Endothelial cell of umbilical vein (primary cell): Measurements from ENCODE around the gene C9orf152. TPM values are rescaled to one million over a fixed set of nuclear protein-coding genes. Genes with fewer than 3 reads are reported as not detected.

Experiments
- BruUV-seq: library from RNA; stranded (reverse); fragments of 400-500 nt; replicated peaks from 2 replicates; lab custom pipeline; 2021; lab: Mats Ljungman, UMichigan
- CTCF ChIA-PET: fragments of 300-600, 350-600 bp; sonication (Branson Sonifier 250); formaldehyde crosslinking; loops from one replicate; lab custom pipeline; 2021; ENCODE audit warnings: antibody characterized with exemption, inconsistent platforms; lab: Charles Lee
- POLR2A ChIA-PET: fragments of 300-600, 350-600 bp; sonication (Branson Sonifier 250); formaldehyde crosslinking; loops from one replicate; lab custom pipeline; 2021; ENCODE audit warnings: antibody characterized with exemption, inconsistent platforms; lab: Charles Lee
- DNase-seq: peaks from one replicate; pipeline ENCODE4 v3.0.0-alpha.2; 2011; ENCODE audit warnings: low read depth, low spot score
- FAIRE-seq: peaks from 2 replicates; lab custom pipeline; 2011; peaks lifted over from hg19 to GRCh38; lab: Jason Lieb, UNC
- H2AFZ ChIP-seq: 2 replicates; pipeline ENCODE4 v1.6.0; 2012; ENCODE audit warnings: low read depth, low read length, control low read depth, inconsistent platforms
- H3K27ac ChIP-seq: 2 replicates; pipeline ENCODE4 v1.5.1; 2011; ENCODE audit warnings: low read depth, mild to moderate bottlenecking, control low read depth, low read length, moderate library complexity; ENCODE audit not compliant: insufficient read depth
- H3K27me3 ChIP-seq, 2 experiments: 2 replicates each; pipeline versions ENCODE4 v1.6.0 to v1.6.1; 2011; ENCODE audit warnings: low read length in 2 of 2, mixed read lengths in 1 of 2; ENCODE audit not compliant: control insufficient read depth in 2 of 2, insufficient read depth in 2 of 2
- H3K36me3 ChIP-seq, 2 experiments: 2 replicates in 1 of 2; 3 replicates in 1 of 2; pipeline ENCODE4 v1.5.1; 2011; ENCODE audit warnings: low read length in 2 of 2, mild to moderate bottlenecking in 1 of 2, moderate library complexity in 1 of 2; ENCODE audit not compliant: control insufficient read depth in 2 of 2, insufficient read depth in 2 of 2; ENCODE audit errors: extremely low read depth in 1 of 2
- H3K4me1 ChIP-seq: 3 replicates; pipeline ENCODE4 v1.5.1; 2011; ENCODE audit warnings: mild to moderate bottlenecking, low read length; ENCODE audit not compliant: control insufficient read depth, insufficient read depth; ENCODE audit errors: extremely low read depth
- H3K4me2 ChIP-seq: 2 replicates; pipeline ENCODE4 v1.6.1; 2011; ENCODE audit warnings: low read length, control low read depth, mixed read lengths; ENCODE audit not compliant: insufficient read depth
- H3K4me3 ChIP-seq, 3 experiments: fragments of 200-600 bp in 1 of 3; sonication (generic), shearing (Covaris generic) in 1 of 3; replicated peaks in 1 of 3; 2 replicates each; pipeline ENCODE4 v1.5.1; 2011 to 2016; ENCODE audit warnings: control low read depth in 3 of 3, low read length in 3 of 3, mild to moderate bottlenecking in 2 of 3, inconsistent platforms in 1 of 3, low read depth in 1 of 3, moderate library complexity in 1 of 3; ENCODE audit not compliant: insufficient read depth in 1 of 3
- H3K79me2 ChIP-seq: 2 replicates; pipeline ENCODE4 v1.6.0; 2012; ENCODE audit warnings: low read length, inconsistent platforms; ENCODE audit not compliant: control insufficient read depth, insufficient read depth
- H3K9ac ChIP-seq: replicated peaks from 2 replicates; pipeline ENCODE3; 2011; ENCODE audit warnings: low read length, control low read depth; ENCODE audit not compliant: insufficient read depth; ENCODE audit errors: extremely low read depth
- H3K9me1 ChIP-seq: replicated peaks from 3 replicates; pipeline ENCODE4 v1.6.0; 2011; ENCODE audit warnings: mild to moderate bottlenecking, low read length; ENCODE audit not compliant: control insufficient read depth, insufficient read depth; ENCODE audit errors: extremely low read depth
- H3K9me3 ChIP-seq: replicated peaks from 2 replicates; pipeline ENCODE4 v1.5.1; 2012; ENCODE audit warnings: low read length, inconsistent platforms; ENCODE audit not compliant: control insufficient read depth, insufficient read depth
- H4K20me1 ChIP-seq: replicated peaks from 2 replicates; pipeline ENCODE3; 2011; ENCODE audit warnings: mild to moderate bottlenecking, low read length; ENCODE audit not compliant: control insufficient read depth, insufficient read depth; ENCODE audit errors: extremely low read depth
- CTCF ChIP-seq, 2 donors: IDR thresholded peaks; 1 replicate in 1 of 2; 2 replicates in 1 of 2; pipeline ENCODE4 v1.5.1; 2011; ENCODE audit warnings: low read length in 2 of 2, mild to moderate bottlenecking in 2 of 2, moderate library complexity in 2 of 2, control low read depth in 1 of 2, inconsistent platforms in 1 of 2, low read depth in 1 of 2; ENCODE audit not compliant: insufficient read depth in 1 of 2; ENCODE audit errors: extremely low read depth in 1 of 2
- EZH2 ChIP-seq: IDR thresholded peaks from 2 replicates; pipeline ENCODE4 v1.6.1; 2012; ENCODE audit warnings: borderline replicate concordance, low read depth, mild to moderate bottlenecking, moderate library complexity, low read length, inconsistent platforms; ENCODE audit not compliant: severe bottlenecking
- FOS ChIP-seq: IDR thresholded peaks from 2 replicates; pipeline ENCODE4 v1.6.1; 2011; ENCODE audit warnings: mild to moderate bottlenecking, low read length, moderate library complexity, borderline replicate concordance; ENCODE audit not compliant: insufficient read depth
- GATA2 ChIP-seq: IDR thresholded peaks from 2 replicates; pipeline ENCODE4 v1.7.0; 2011; ENCODE audit warnings: low read depth, mild to moderate bottlenecking, moderate library complexity, mixed read lengths, low read length; ENCODE audit not compliant: insufficient read length, insufficient read depth
- JUN ChIP-seq: IDR thresholded peaks from 2 replicates; pipeline ENCODE4 v1.6.1; 2011; ENCODE audit warnings: borderline replicate concordance, low read depth; ENCODE audit not compliant: insufficient read length, insufficient read depth
- MAX ChIP-seq: IDR thresholded peaks from 2 replicates; pipeline ENCODE4 v1.6.1; 2011; ENCODE audit not compliant: insufficient read depth, insufficient read length
- MYC ChIP-seq: IDR thresholded peaks from one replicate; pipeline ENCODE4 v1.6.1; 2011; ENCODE audit warnings: mild to moderate bottlenecking, low read depth, low read length
- POLR2A ChIP-seq: IDR thresholded peaks from 2 replicates; pipeline ENCODE4 v1.6.1; 2012; ENCODE audit warnings: low read depth, mild to moderate bottlenecking, control low read depth, low read length
- POLR2AphosphoS5 ChIP-seq: IDR thresholded peaks from 2 replicates; pipeline ENCODE4 v1.6.1; 2012; ENCODE audit warnings: low read depth, mild to moderate bottlenecking, control low read depth, low read length, moderate library complexity; ENCODE audit not compliant: insufficient read depth
- dilution Hi-C: fragments of 300-500 bp; cut with MboI; formaldehyde crosslinking; loops from one replicate; pipeline ENCODE4 v1.15.0; 2019; ENCODE audit warnings: low sequenced_read_pairs; ENCODE audit not compliant: extremely low pct_ligation_motif_present
- intact Hi-C: fragments of 100-400 bp; cut with micrococcal nuclease; formaldehyde crosslinking; loops from one replicate; pipeline ENCODE4 v1.10.0; 2022
- polyA plus RNA-seq, 4 experiments: library from polyadenylated mRNA; depleted of rRNA in 3 of 4; stranded (reverse) in 3 of 4; unstranded in 1 of 4; fragments of >200 nt; gene quantifications; 2 replicates each; pipeline versions ENCODE4 v1.2.1 to v1.2.3, GENCODE V29; 2011 to 2012; ENCODE audit warnings: missing spikeins in 1 of 4
- total RNA-seq: library from RNA; stranded (reverse); gene quantifications from 2 replicates; pipeline ENCODE4 v1.2.3, GENCODE V29; 2021

Gene C9orf152
- total and polyA plus RNA-seq, 2 donors (not counting 3 experiments of a cell fraction or from before 2014, with no cell fraction given): not detected

GRCh38 chr9:110202232-110202631 lies 5.7 kb downstream of the C9orf152 start:
- ChIA-PET CTCF (interaction anchor here (0.6 to 9.2 kb wide), 3 partner anchors 15 to 19 kb away, joined by 3 to 79 read pairs (median 3); no protein-coding TSS in a partner anchor), POLR2A (no interaction called here)
- no peak overlapping the region for H3K4me3 ChIP-seq
- dilution Hi-C loops: no loop called here
- no peaks in the 10 kb centered on the region for H3K9me1 ChIP-seq
- H2AFZ ChIP-seq: no peak overlapping the region
- no peaks in the 10 kb centered on the region for H4K20me1 ChIP-seq
- peaks cover 3 to 6% of the 10 kb centered on the region in 2 experiments for H3K27me3 ChIP-seq
- no peaks in the 10 kb centered on the region for H3K36me3 ChIP-seq
- no peak overlapping the region for H3K4me2 ChIP-seq
- no peaks in the 10 kb centered on the region for H3K9me3 ChIP-seq
- no peaks in the 10 kb centered on the region for H3K79me2 ChIP-seq
- no peak for TF ChIP-seq JUN
- TF ChIP-seq MYC: no peak
- no peak for TF ChIP-seq MAX
- no peak for TF ChIP-seq FOS
- no peak for TF ChIP-seq POLR2A
- no peak for TF ChIP-seq GATA2
- TF ChIP-seq EZH2: no peak
- TF ChIP-seq CTCF (IDR thresholded peaks at IDR 0.05; ENCODE audit: extremely low read depth in 1 of 2, insufficient read depth in 1 of 2, low read depth in 1 of 2, low read length in 2 of 2): no peak
- no peak for TF ChIP-seq POLR2AphosphoS5
- DNase-seq (no peak), FAIRE-seq (no peak)
- no peak overlapping the region for H3K27ac ChIP-seq
- no peak overlapping the region for H3K9ac ChIP-seq
- BruUV-seq: no TSS peak
- intact Hi-C loops: no loop called here
- no peaks in the 10 kb centered on the region for H3K4me1 ChIP-seq
